Erythroblast (primary cell): ENCODE results near the gene AKT3.
"Not testable (repeated sequence)": the region's sequence is repeated elsewhere in the genome, so short reads cannot be mapped to it uniquely, and the experiment has no call there.

Experiments used
- DNase-seq, 2 experiments: peaks; one replicate each; lab custom pipeline; 2025; lab: John Stamatoyannopoulos, UW
- GATA1 ChIP-seq: IDR thresholded peaks from 2 replicates; pipeline ENCODE4 v1.6.1; 2011; ENCODE audit warnings: low read depth, mild to moderate bottlenecking, control low read depth, low read length, moderate library complexity
- POLR2A ChIP-seq: IDR thresholded peaks from 2 replicates; pipeline ENCODE4 v1.6.1; 2011; ENCODE audit warnings: mild to moderate bottlenecking, low read length

AKT3 gene

DNA sequence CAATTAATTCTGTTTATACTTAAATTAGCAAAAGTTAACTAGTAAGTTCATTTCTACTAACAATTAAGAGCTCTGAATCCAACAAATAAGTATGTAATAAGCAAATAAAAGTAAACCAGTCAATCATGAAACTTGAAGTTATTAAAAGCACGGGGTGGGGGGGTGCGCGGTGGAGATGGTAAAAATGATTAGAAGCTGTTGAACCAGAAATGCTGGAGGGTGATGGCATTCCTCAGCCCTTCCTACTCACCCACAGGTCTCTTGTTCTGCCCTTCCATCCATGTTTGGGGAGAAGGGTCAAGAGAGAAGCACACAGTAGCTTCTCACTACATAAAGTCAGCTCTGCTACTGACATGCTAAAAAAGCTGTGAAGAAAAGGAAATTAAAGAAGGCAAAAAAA, 63.5 kb downstream of the AKT3 start:
- TF ChIP-seq POLR2A = no peak
- no peak for TF ChIP-seq GATA1
- no peak for DNase-seq

GRCh38 chr1:243784506-243784905, 65.5 kb downstream of the AKT3 start:
- TF ChIP-seq GATA1 (no peak), POLR2A (no peak)
- no peak for DNase-seq

- no peak for DNase-seq
- TF ChIP-seq POLR2A (no peak), GATA1 (no peak)
Observed at GRCh38 chr1:243783714-243784113, 66.3 kb downstream of the AKT3 start.

GRCh38 chr1:243772361-243773050, 77.5 kb downstream of the AKT3 start:
- DNase-seq = not testable (repeated sequence)

GRCh38 chr1:243770860-243771259, 79.2 kb downstream of the AKT3 start:
- DNase-seq = no peak

GRCh38 chr1:243765676-243766075, 84.4 kb downstream of the AKT3 start:
- TF ChIP-seq POLR2A = no peak
- no peak for TF ChIP-seq GATA1
- no peak for DNase-seq

More at GRCh38 chr1:243770860-243771259, 79.2 kb downstream of the AKT3 start:
- TF ChIP-seq GATA1 (no peak), POLR2A (no peak)

DNA sequence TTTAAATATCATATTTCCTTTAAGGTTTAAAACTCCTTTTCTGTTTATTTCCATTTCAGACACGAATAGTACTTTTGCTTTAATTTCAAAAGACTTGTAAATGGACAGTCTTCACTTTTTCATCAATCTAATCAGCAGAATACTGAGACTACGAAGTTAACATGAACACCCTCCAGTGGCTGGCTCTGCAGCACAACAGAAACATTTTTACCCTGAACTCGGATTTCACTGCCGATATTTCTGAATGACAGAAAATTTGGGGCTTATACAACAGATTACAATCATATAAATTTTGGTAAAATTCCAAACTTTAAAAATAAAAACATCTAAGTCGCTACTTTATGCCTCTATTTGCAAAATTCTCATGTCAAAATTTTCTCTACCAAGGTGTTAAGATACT, 86.2 kb downstream of the AKT3 start:
- no peak for TF ChIP-seq POLR2A
- no peak for TF ChIP-seq GATA1
- DNase-seq = no peak

DNA sequence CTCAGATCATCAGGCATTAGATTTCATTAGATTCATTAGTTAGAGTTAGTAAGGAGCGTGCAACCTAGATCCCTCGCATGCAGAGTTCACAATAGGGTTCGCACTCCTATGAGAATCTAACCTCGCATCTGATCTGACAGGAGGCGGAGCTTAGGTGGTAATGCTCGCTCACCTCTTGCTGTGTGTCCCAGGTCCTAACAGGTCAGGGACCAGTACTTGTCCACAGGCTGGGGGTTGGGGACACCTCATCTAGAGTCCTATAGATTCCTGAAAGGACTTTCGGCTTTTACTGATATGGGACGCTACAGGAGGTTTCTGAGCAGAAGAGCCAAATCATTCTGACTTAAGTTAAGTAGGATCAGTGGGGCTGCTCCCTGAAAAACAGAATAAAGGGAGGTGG, 91.4 kb downstream of the AKT3 start:
- no peak for TF ChIP-seq POLR2A
- TF ChIP-seq GATA1 = no peak
- DNase-seq = no peak

DNA sequence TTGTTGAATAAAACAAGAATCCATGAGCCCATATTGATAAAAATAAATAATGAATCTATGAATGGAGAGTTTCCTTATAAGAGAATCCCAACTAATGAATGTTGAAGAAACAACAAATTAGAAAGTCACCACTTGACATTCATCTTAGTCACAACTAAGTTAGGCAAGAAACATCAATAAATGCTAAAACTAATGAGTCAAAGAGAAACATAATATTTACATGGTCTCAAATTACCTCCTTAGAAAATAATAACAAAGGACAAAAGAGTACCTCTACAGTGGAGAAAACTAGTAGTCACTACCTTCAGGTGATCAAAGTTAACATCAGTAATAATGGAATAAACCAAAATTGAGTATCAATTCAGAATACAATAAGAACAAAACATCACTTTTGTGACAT, 93.5 kb downstream of the AKT3 start:
- no peak for DNase-seq
- TF ChIP-seq POLR2A = no peak
- no peak for TF ChIP-seq GATA1

DNA sequence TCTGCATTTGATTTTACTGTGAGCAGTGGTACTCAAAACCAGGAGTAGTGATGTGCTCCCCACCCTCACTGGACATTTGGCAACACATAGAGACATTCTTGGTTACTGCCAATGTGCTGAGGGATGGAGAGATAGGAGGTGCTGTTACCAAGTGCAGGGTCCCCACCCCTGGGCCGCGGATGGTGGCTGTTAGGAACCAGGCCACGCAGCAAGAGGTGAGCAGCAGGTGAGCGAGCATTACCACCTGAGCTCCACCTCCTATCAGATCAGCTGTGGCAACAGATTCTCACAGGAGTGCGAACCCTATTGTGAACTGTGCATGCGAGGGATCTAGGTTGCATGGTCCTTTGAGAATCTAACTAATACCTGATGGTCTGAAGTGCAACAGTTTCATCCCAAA, 95.7 kb downstream of the AKT3 start:
- TF ChIP-seq GATA1 (no peak), POLR2A (no peak)
- no peak for DNase-seq

DNA sequence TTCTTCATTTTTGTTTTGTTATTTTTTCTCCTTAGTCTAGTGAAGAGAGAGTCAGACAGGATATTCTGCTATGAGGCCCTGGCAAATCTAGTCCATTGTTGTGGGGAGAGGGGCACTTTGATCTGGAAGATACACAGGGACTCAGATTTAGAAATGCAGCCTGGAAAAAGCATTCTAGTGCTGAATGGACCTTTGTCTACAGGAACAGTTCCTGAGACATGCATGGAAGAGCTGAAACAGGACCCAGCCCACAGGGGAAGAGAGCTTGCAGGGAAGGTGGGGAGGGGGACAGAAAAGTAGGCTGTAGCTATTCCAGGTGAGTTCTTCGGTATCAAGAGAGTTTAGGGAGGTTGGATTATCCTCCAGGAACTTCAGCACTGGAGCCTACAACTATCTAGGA, 98.5 kb downstream of the AKT3 start:
- no peak for DNase-seq
- no peak for TF ChIP-seq POLR2A
- TF ChIP-seq GATA1 = no peak

GRCh38 chr1:243748706-243749283, 101.2 kb downstream of the AKT3 start:
- TF ChIP-seq GATA1 = no peak
- DNase-seq = peak; percentile 55 to 67

GRCh38 chr1:243748227-243748626, 101.8 kb downstream of the AKT3 start:
- DNase-seq = no peak

GRCh38 chr1:243746751-243747150, 103.3 kb downstream of the AKT3 start:
- TF ChIP-seq GATA1 (no peak), POLR2A (no peak)
- DNase-seq = no peak

More at GRCh38 chr1:243748227-243748626, 101.8 kb downstream of the AKT3 start:
- TF ChIP-seq GATA1 (no peak), POLR2A (no peak)

GRCh38 chr1:243745356-243745755, 104.7 kb downstream of the AKT3 start:
- TF ChIP-seq POLR2A (no peak), GATA1 (no peak)
- DNase-seq = no peak

- DNase-seq = no peak
- no peak for TF ChIP-seq POLR2A
Observed at GRCh38 chr1:243742819-243743218, 107.2 kb downstream of the AKT3 start.
